Muscle layer of colon (tissue), 2 donors: Measurements from ENCODE around the gene DNAH1.

ENCODE experiments used
- H3K27ac ChIP-seq: one replicate; pipeline ENCODE4 v1.7.0; 2013; ENCODE audit warnings: low read depth, mild to moderate bottlenecking, low read length, moderate library complexity
- H3K27me3 ChIP-seq, 2 donors: one replicate each; pipeline ENCODE4 v1.7.0; 2013; ENCODE audit warnings: low read length in 2 of 2, mild to moderate bottlenecking in 2 of 2; ENCODE audit not compliant: insufficient read depth in 2 of 2, control insufficient read depth in 1 of 2
- H3K36me3 ChIP-seq: one replicate; pipeline ENCODE4 v1.7.0; 2013; ENCODE audit warnings: mild to moderate bottlenecking, low read length; ENCODE audit not compliant: insufficient read depth
- H3K4me1 ChIP-seq: one replicate; pipeline ENCODE4 v1.7.0; 2013; ENCODE audit warnings: mild to moderate bottlenecking, low read length; ENCODE audit not compliant: insufficient read depth
- H3K4me3 ChIP-seq, 2 donors: one replicate each; pipeline ENCODE4 v1.7.0; 2013; ENCODE audit warnings: low read length in 2 of 2, low read depth in 1 of 2, mild to moderate bottlenecking in 1 of 2, moderate library complexity in 1 of 2
- H3K9ac ChIP-seq: one replicate; pipeline ENCODE4 v1.7.0; 2013; ENCODE audit warnings: low read length
- H3K9me3 ChIP-seq: one replicate; pipeline ENCODE4 v1.7.0; 2013; ENCODE audit warnings: mild to moderate bottlenecking, low read length
- donor health status: abdominal sarcoma.
- donor health status: Adenocarcinoma of cecum.

DNAH1 gene

GRCh38 chr3:52392216-52392930, 76.3 kb downstream of the DNAH1 start:
- no peaks in the 10 kb centered on the region for H3K36me3 ChIP-seq
- no peaks in the 10 kb centered on the region for H3K4me1 ChIP-seq

GRCh38 chr3:52393131-52393807, 77.2 kb downstream of the DNAH1 start:
- no peak overlapping the region for H3K27ac ChIP-seq
- H3K4me1 ChIP-seq, result no peaks in the 10 kb centered on the region
- H3K36me3 ChIP-seq, result no peaks in the 10 kb centered on the region
- H3K9ac ChIP-seq, result no peak overlapping the region
- H3K4me3 ChIP-seq, result no peak overlapping the region
- H3K27me3 ChIP-seq, result no peaks in the 10 kb centered on the region
- no peaks in the 10 kb centered on the region for H3K9me3 ChIP-seq

More at GRCh38 chr3:52392216-52392930, 76.3 kb downstream of the DNAH1 start:
- no peak overlapping the region for H3K9ac ChIP-seq
- no peak overlapping the region for H3K27ac ChIP-seq
- H3K9me3 ChIP-seq, result no peaks in the 10 kb centered on the region
- H3K27me3 ChIP-seq, result no peaks in the 10 kb centered on the region
- no peak overlapping the region for H3K4me3 ChIP-seq

- Histone ChIP-seq H3K4me3 (no peak overlapping the region), H3K27ac (no peak overlapping the region), H3K9me3 (no peaks in the 10 kb centered on the region), H3K9ac (no peak overlapping the region), H3K4me1 (no peaks in the 10 kb centered on the region), H3K27me3 (no peaks in the 10 kb centered on the region), H3K36me3 (no peaks in the 10 kb centered on the region)
Measured at GRCh38 chr3:52393959-52394670, 78.0 kb downstream of the DNAH1 start.

GRCh38 chr3:52394751-52395502, 78.8 kb downstream of the DNAH1 start:
- Histone ChIP-seq H3K4me3 (no peak overlapping the region), H3K27me3 (no peaks in the 10 kb centered on the region), H3K4me1 (no peaks in the 10 kb centered on the region), H3K9me3 (no peaks in the 10 kb centered on the region), H3K36me3 (no peaks in the 10 kb centered on the region), H3K27ac (no peak overlapping the region), H3K9ac (no peak overlapping the region)

- no peaks in the 10 kb centered on the region for H3K27me3 ChIP-seq
- H3K4me1 ChIP-seq, result no peaks in the 10 kb centered on the region
- no peak overlapping the region for H3K9ac ChIP-seq
- peaks cover 4% of the 10 kb centered on the region for H3K36me3 ChIP-seq
- no peak overlapping the region for H3K4me3 ChIP-seq
- no peak overlapping the region for H3K27ac ChIP-seq
- no peaks in the 10 kb centered on the region for H3K9me3 ChIP-seq
Measured at GRCh38 chr3:52395503-52395865, 79.4 kb downstream of the DNAH1 start.

- Histone ChIP-seq H3K36me3 (peaks cover 10% of the 10 kb centered on the region), H3K9ac (no peak overlapping the region), H3K4me1 (no peaks in the 10 kb centered on the region), H3K27me3 (no peaks in the 10 kb centered on the region), H3K4me3 (no peak overlapping the region), H3K9me3 (no peaks in the 10 kb centered on the region), H3K27ac (no peak overlapping the region)
Measured at GRCh38 chr3:52396011-52396906, 80.1 kb downstream of the DNAH1 start.

GRCh38 chr3:52396907-52397591, 80.9 kb downstream of the DNAH1 start:
- H3K9ac ChIP-seq, result no peak overlapping the region
- peaks cover 15% of the 10 kb centered on the region for H3K36me3 ChIP-seq
- H3K4me3 ChIP-seq, result no peak overlapping the region
- H3K9me3 ChIP-seq, result no peaks in the 10 kb centered on the region
- H3K27ac ChIP-seq, result no peak overlapping the region
- no peaks in the 10 kb centered on the region for H3K4me1 ChIP-seq
- H3K27me3 ChIP-seq, result no peaks in the 10 kb centered on the region

GRCh38 chr3:52397676-52398399, 81.7 kb downstream of the DNAH1 start:
- Histone ChIP-seq H3K9me3 (no peaks in the 10 kb centered on the region), H3K27ac (no peak overlapping the region), H3K4me1 (no peaks in the 10 kb centered on the region), H3K27me3 (no peaks in the 10 kb centered on the region), H3K36me3 (peaks cover 23% of the 10 kb centered on the region), H3K4me3 (no peak overlapping the region), H3K9ac (no peak overlapping the region)

GRCh38 chr3:52398670-52399081, 82.6 kb downstream of the DNAH1 start:
- H3K27me3 ChIP-seq, result no peaks in the 10 kb centered on the region
- H3K9ac ChIP-seq, result no peak overlapping the region
- no peak overlapping the region for H3K27ac ChIP-seq
- no peak overlapping the region for H3K4me3 ChIP-seq
- no peaks in the 10 kb centered on the region for H3K4me1 ChIP-seq
- no peaks in the 10 kb centered on the region for H3K9me3 ChIP-seq
- peaks cover 31% of the 10 kb centered on the region for H3K36me3 ChIP-seq

GRCh38 chr3:52399131-52399530, 83.0 kb downstream of the DNAH1 start:
- peaks cover 36% of the 10 kb centered on the region for H3K36me3 ChIP-seq
- no peaks in the 10 kb centered on the region for H3K27me3 ChIP-seq
- no peak overlapping the region for H3K4me3 ChIP-seq
- no peaks in the 10 kb centered on the region for H3K9me3 ChIP-seq
- no peaks in the 10 kb centered on the region for H3K4me1 ChIP-seq
- H3K27ac ChIP-seq, result no peak overlapping the region
- H3K9ac ChIP-seq, result no peak overlapping the region
